NCI-H226 (cell line): ENCODE data around the gene LPIN3.

ENCODE experiments used
- DNase-seq: peaks from one replicate; pipeline ENCODE4 v3.0.0-alpha.2; 2015

LPIN3 gene

GRCh38 chr20:41395667-41396664 is 55.3 kb downstream of the LPIN3 start:
- DNase-seq, result no peak

- DNase-seq, result no peak
Measured at GRCh38 chr20:41398408-41398807, 57.8 kb downstream of the LPIN3 start.

GRCh38 chr20:41403604-41404003 is 63.0 kb downstream of the LPIN3 start:
- no peak for DNase-seq

- no peak for DNase-seq
Measured at GRCh38 chr20:41405436-41405835, 64.8 kb downstream of the LPIN3 start.

- no peak for DNase-seq
Measured at GRCh38 chr20:41406353-41406752, 65.7 kb downstream of the LPIN3 start.

GRCh38 chr20:41406896-41407444 is 66.3 kb downstream of the LPIN3 start:
- DNase-seq, result no peak

- DNase-seq, result no peak
Measured at GRCh38 chr20:41407607-41408006, 67.0 kb downstream of the LPIN3 start.

- no peak for DNase-seq
Measured at GRCh38 chr20:41408156-41408794, 67.7 kb downstream of the LPIN3 start.

GRCh38 chr20:41408986-41409385 is 68.4 kb downstream of the LPIN3 start:
- DNase-seq, result no peak
